K562 (cell line): ENCODE measurements around the gene RALB. TPM values are rescaled to one million over a fixed set of nuclear protein-coding genes. Genes with fewer than 3 reads are reported as not detected.
A peak's percentile ranks its signal among the peaks of the same experiment; 100 is the strongest.

Experiments
- BRD4 ChIP-seq: fragments of 200-600 bp; sonication (generic); IDR thresholded peaks from 2 replicates; pipeline ENCODE4 v1.6.1; 2017; ENCODE audit warnings: inconsistent platforms
- CBX5 ChIP-seq: IDR thresholded peaks from 2 replicates; pipeline ENCODE4 v1.6.1; 2014; ENCODE audit warnings: low read depth, borderline replicate concordance
- CXXC5 ChIP-seq: fragments of 250-450 bp; sonication (Bioruptor Pico); IDR thresholded peaks from 2 replicates; pipeline ENCODE4 v1.8.0; 2022; ENCODE audit warnings: inconsistent platforms, mild to moderate bottlenecking, moderate library complexity
- EP300 ChIP-seq: IDR thresholded peaks from 2 replicates; pipeline ENCODE4 v1.6.1; 2012; ENCODE audit warnings: low read length, improper control_type of control experiment
- ILK ChIP-seq: fragments of 450-650 bp; IDR thresholded peaks from 2 replicates; pipeline ENCODE4 v1.6.1; 2016; ENCODE audit warnings: missing genetic modification characterization, low read depth, mild to moderate bottlenecking, missing compliant biosample characterization, moderate library complexity, borderline replicate concordance
- IRF2 ChIP-seq: sonication (generic); formaldehyde crosslinking; IDR thresholded peaks from 2 replicates; pipeline ENCODE4 v1.8.1; 2022; ENCODE audit warnings: mild to moderate bottlenecking, missing genetic modification reagents
- NCOA1 ChIP-seq: fragments of 450-650 bp; IDR thresholded peaks from 2 replicates; pipeline ENCODE4 v1.6.1; 2016; ENCODE audit warnings: low read depth
- NELFE ChIP-seq: IDR thresholded peaks from 2 replicates; pipeline ENCODE4 v1.6.1; 2011; ENCODE audit warnings: mild to moderate bottlenecking; ENCODE audit not compliant: insufficient read depth, insufficient read length
- POLR2A ChIP-seq: fragments of 450-650 bp; conservative IDR thresholded peaks from 2 replicates; pipeline ENCODE4 v1.6.1; 2016
- TCF3 ChIP-seq: sonication (generic); formaldehyde crosslinking; IDR thresholded peaks from 2 replicates; pipeline ENCODE4 v1.4.0; 2020; ENCODE audit warnings: mild to moderate bottlenecking, missing genetic modification reagents
- TCFL5 ChIP-seq: fragments of 250-450 bp; sonication (Bioruptor Pico); conservative IDR thresholded peaks from 2 replicates; pipeline ENCODE4 v1.6.1; 2021; ENCODE audit warnings: mild to moderate bottlenecking, moderate library complexity, matching md5 sums
- TFE3 ChIP-seq: fragments of 450-650 bp; formaldehyde crosslinking; IDR thresholded peaks from 2 replicates; pipeline ENCODE4 v1.4.0; 2020; ENCODE audit warnings: mild to moderate bottlenecking, mixed read lengths
- THAP7 ChIP-seq: fragments of 250-450 bp; sonication (Bioruptor Pico); IDR thresholded peaks from 2 replicates; pipeline ENCODE4 v1.5.0; 2021
- XRCC5 ChIP-seq: fragments of 200-400 bp; formaldehyde crosslinking; IDR thresholded peaks from 2 replicates; pipeline ENCODE4 v1.6.1; 2017; ENCODE audit warnings: low read depth, mild to moderate bottlenecking, low read length
- ZBTB34 ChIP-seq: fragments of 250-450 bp; sonication (Bioruptor Pico); IDR thresholded peaks from 2 replicates; pipeline ENCODE4 v1.8.0; 2021; ENCODE audit warnings: mild to moderate bottlenecking, moderate library complexity
- ZBTB8A ChIP-seq: fragments of 450-650 bp; IDR thresholded peaks from 2 replicates; pipeline ENCODE4 v1.6.1; 2018; ENCODE audit warnings: mild to moderate bottlenecking, moderate library complexity; ENCODE audit not compliant: partially characterized antibody
- ZKSCAN3 ChIP-seq: fragments of 250-450 bp; sonication (Bioruptor Pico); IDR thresholded peaks from 2 replicates; pipeline ENCODE4 v1.4.0; 2020
- ZMIZ1 ChIP-seq, 2 experiments: fragments of 150-350 bp in 1 of 2; IDR thresholded peaks; 2 replicates each; pipeline ENCODE4 v1.6.1; 2012 to 2016; ENCODE audit warnings: low read depth in 2 of 2, low read length in 2 of 2, mild to moderate bottlenecking in 1 of 2, moderate library complexity in 1 of 2
- ZNF740 ChIP-seq, 3 experiments: fragments of 200-800 bp in 1 of 3; sonication (Bioruptor generic) in 1 of 3; sonication (generic) in 1 of 3; formaldehyde crosslinking in 1 of 3; IDR thresholded peaks; 2 replicates each; pipeline versions ENCODE4 v1.6.1 to v1.8.0; 2016 to 2022; ENCODE audit warnings: mild to moderate bottlenecking in 2 of 3, missing compliant biosample characterization in 2 of 3, missing genetic modification characterization in 2 of 3, missing genetic modification reagents in 1 of 3
- ZNF79 ChIP-seq: fragments of 250-450 bp; sonication (Bioruptor Pico); IDR thresholded peaks from 2 replicates; pipeline ENCODE4 v1.4.0; 2020; ENCODE audit warnings: low read depth, mild to moderate bottlenecking, moderate library complexity
- polyA plus RNA-seq, 8 experiments: library from polyadenylated mRNA; depleted of rRNA in 4 of 8; stranded (reverse) in 5 of 8; unstranded in 3 of 8; fragments of >200 nt; fragmentation: Nextera tagmentation in 2 of 8; fragmentation: Illumina TruSeq in 1 of 8; extraction: Ambion mirVana in 2 of 8; extraction: Trizol in 1 of 8; gene quantifications; 2 replicates each; pipeline versions ENCODE4 v1.2.1 to v1.2.3, GENCODE V29; 2011 to 2014; ENCODE audit warnings: inconsistent platforms in 1 of 8, missing spikeins in 1 of 8
- total RNA-seq, 7 experiments: library from RNA; depleted of rRNA in 6 of 7; stranded (reverse); fragments of >200 nt in 6 of 7; fragmentation: Illumina TruSeq in 2 of 7; extraction: Trizol in 2 of 7; gene quantifications; 2 replicates each; pipeline versions ENCODE4 v1.2.1 to v1.2.3, GENCODE V29; 2011 to 2021; ENCODE audit warnings: low replicate concordance in 1 of 7

RALB gene
- total and polyA plus RNA-seq, 9 of the 15 experiments (the other 6 are each of a cell fraction or from before 2014, with no cell fraction given) = 14.8 to 65.6 (median 38.4) TPM

- TF ChIP-seq TCF3 (CRISPR knock-in tag) (peak; percentile 65), ZBTB8A (no peak), POLR2A (no peak), ILK (tag) (no peak), THAP7 (CRISPR knock-in tag) (no peak), BRD4 (no peak), ZBTB34 (CRISPR knock-in tag) (no peak), NELFE (no peak), ZNF740 (CRISPR knock-in tag; IDR thresholded peaks at IDR 0.05) (peak; percentile 86), ZNF740 (tag; IDR thresholded peaks at IDR 0.05) (0 out of 4 replicates have a peak, but pooled peaks of 1 of the 2 experiments have one; percentile 38), NCOA1 (no peak), TFE3 (no peak), CBX5 (no peak), ZMIZ1 (IDR thresholded peaks at IDR 0.05; ENCODE audit: low read depth in 2 of 2, low read length in 2 of 2) (no peak), IRF2 (CRISPR knock-in tag) (no peak), TCFL5 (no peak), EP300 (peak; percentile 35; the same call in 1 of the 2 replicates), XRCC5 (no peak), ZNF79 (CRISPR knock-in tag) (no peak), CXXC5 (CRISPR knock-in tag) (peak; percentile 44; the same call in 1 of the 2 replicates), ZKSCAN3 (CRISPR knock-in tag) (no peak)
These were observed 25.3 kb upstream of the RALB start (continued) for GRCh38 chr2:120227111-120227991.
